K562 (cell line): ENCODE results near the gene SLC35B4. TPM values are rescaled to one million over a fixed set of nuclear protein-coding genes. Genes with fewer than 3 reads are reported as not detected.

Experiments
- NEUROD1 ChIP-seq: fragments of 150-350 bp; IDR thresholded peaks from 2 replicates; pipeline ENCODE4 v1.6.1; 2014; ENCODE audit warnings: borderline replicate concordance, low read length, low read depth; ENCODE audit not compliant: partially characterized antibody
- POLR2H ChIP-seq: IDR thresholded peaks from 2 replicates; pipeline ENCODE4 v1.6.1; 2016; ENCODE audit warnings: missing genetic modification characterization, low read depth, mild to moderate bottlenecking, control low read depth, missing compliant biosample characterization, moderate library complexity
- SMARCC2 ChIP-seq: fragments of 450-650 bp; IDR thresholded peaks from 2 replicates; pipeline ENCODE4 v1.6.1; 2017; ENCODE audit warnings: antibody characterized with exemption, moderate library complexity, mild to moderate bottlenecking, low read depth
- TAF1 ChIP-seq: IDR thresholded peaks from 2 replicates; pipeline ENCODE4 v1.6.1; 2011; ENCODE audit warnings: mild to moderate bottlenecking, low read length, moderate library complexity; ENCODE audit not compliant: insufficient read depth, control insufficient read depth, severe bottlenecking; ENCODE audit errors: extremely low read depth
- ZBTB1 ChIP-seq: sonication (generic); formaldehyde crosslinking; IDR thresholded peaks from 2 replicates; pipeline ENCODE4 v1.8.1; 2023; ENCODE audit warnings: missing genetic modification reagents, low read depth, mild to moderate bottlenecking, borderline replicate concordance
- ZNF830 ChIP-seq: fragments of 250-450 bp; sonication (Bioruptor Pico); IDR thresholded peaks from 2 replicates; pipeline ENCODE4 v1.5.0; 2021; ENCODE audit warnings: mild to moderate bottlenecking
- polyA plus RNA-seq, 8 experiments: library from polyadenylated mRNA; depleted of rRNA in 4 of 8; stranded (reverse) in 5 of 8; unstranded in 3 of 8; fragments of >200 nt; fragmentation: Nextera tagmentation in 2 of 8; fragmentation: Illumina TruSeq in 1 of 8; extraction: Ambion mirVana in 2 of 8; extraction: Trizol in 1 of 8; gene quantifications; 2 replicates each; pipeline versions ENCODE4 v1.2.1 to v1.2.3, GENCODE V29; 2011 to 2014; ENCODE audit warnings: inconsistent platforms in 1 of 8, missing spikeins in 1 of 8
- total RNA-seq, 7 experiments: library from RNA; depleted of rRNA in 6 of 7; stranded (reverse); fragments of >200 nt in 6 of 7; fragmentation: Illumina TruSeq in 2 of 7; extraction: Trizol in 2 of 7; gene quantifications; 2 replicates each; pipeline versions ENCODE4 v1.2.1 to v1.2.3, GENCODE V29; 2011 to 2021; ENCODE audit warnings: low replicate concordance in 1 of 7
- TF ChIP-seq, protein P1 (sequence below), 2 experiments: fragments of 450-650 bp; IDR thresholded peaks; 2 replicates each; pipeline ENCODE4 v1.6.1; 2016; ENCODE audit warnings: mild to moderate bottlenecking in 2 of 2, borderline replicate concordance in 1 of 2, low read depth in 1 of 2, moderate library complexity in 1 of 2
- TF ChIP-seq, protein P2 (sequence below), 2 experiments: fragments of 200-800 bp in 1 of 2; sonication (Bioruptor generic) in 1 of 2; sonication (generic) in 1 of 2; formaldehyde crosslinking in 1 of 2; IDR thresholded peaks in 1 of 2; conservative IDR thresholded peaks in 1 of 2; 2 replicates each; pipeline versions ENCODE4 v1.5.0 to v1.6.1; 2016 to 2020; ENCODE audit warnings: missing compliant biosample characterization in 1 of 2, missing genetic modification characterization in 1 of 2, missing genetic modification reagents in 1 of 2
- TF ChIP-seq, protein P3 (sequence below): fragments of 450-650 bp; IDR thresholded peaks from 2 replicates; pipeline ENCODE4 v1.6.1; 2014; ENCODE audit warnings: low read depth, mild to moderate bottlenecking, moderate library complexity, borderline replicate concordance
- TF ChIP-seq, protein P4 (sequence below): sonication (generic); formaldehyde crosslinking; IDR thresholded peaks from 2 replicates; pipeline ENCODE4 v1.8.1; 2023; ENCODE audit warnings: mild to moderate bottlenecking, missing genetic modification reagents

SLC35B4 gene
- total and polyA plus RNA-seq, 9 of the 15 experiments (the other 6 are each of a cell fraction or from before 2014, with no cell fraction given): 6.1 to 34.9 (median 17.6) TPM

DNA sequence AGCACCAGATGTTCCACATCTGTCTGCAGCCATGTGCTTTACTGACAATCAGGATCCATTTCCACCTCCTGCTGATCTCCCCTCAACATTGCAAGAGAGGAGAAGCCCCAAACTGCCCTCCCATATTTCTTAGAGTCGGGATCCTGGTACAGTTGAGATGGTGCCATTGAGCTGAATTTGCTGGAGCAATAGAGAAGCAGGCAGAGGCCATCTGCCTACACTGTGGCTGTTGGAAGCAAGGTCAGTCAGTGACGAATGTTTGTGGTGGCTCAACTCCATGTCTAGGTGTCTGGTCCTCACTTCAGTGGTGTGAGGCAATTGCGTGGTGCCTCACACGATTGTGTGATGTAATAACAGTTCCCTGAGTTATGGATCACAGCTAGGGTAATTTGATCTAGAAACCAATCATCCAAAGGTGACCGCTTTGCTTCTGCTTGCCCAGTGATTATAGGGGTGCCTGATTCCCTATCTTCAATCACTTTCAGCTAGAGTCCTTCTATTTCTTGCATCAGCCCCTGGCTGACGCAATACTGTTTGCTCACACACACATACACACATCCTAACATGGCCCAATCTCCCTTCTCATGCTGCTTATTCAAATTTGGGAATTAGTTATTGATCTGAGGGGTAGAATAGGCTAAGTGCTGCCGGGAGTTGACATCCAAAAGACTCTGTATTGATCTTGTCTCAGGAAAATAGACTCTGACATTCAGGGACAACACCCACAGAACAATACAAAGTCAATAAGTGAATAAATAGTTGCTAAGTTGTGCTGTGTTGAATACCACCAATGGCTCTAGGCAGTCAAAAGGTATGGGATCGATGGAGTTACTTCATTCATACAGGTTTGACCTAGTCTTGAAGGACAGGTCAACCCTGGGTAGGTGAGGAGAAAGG lies 46.1 kb upstream of the SLC35B4 start (continued):
- TF ChIP-seq, protein P1, sequence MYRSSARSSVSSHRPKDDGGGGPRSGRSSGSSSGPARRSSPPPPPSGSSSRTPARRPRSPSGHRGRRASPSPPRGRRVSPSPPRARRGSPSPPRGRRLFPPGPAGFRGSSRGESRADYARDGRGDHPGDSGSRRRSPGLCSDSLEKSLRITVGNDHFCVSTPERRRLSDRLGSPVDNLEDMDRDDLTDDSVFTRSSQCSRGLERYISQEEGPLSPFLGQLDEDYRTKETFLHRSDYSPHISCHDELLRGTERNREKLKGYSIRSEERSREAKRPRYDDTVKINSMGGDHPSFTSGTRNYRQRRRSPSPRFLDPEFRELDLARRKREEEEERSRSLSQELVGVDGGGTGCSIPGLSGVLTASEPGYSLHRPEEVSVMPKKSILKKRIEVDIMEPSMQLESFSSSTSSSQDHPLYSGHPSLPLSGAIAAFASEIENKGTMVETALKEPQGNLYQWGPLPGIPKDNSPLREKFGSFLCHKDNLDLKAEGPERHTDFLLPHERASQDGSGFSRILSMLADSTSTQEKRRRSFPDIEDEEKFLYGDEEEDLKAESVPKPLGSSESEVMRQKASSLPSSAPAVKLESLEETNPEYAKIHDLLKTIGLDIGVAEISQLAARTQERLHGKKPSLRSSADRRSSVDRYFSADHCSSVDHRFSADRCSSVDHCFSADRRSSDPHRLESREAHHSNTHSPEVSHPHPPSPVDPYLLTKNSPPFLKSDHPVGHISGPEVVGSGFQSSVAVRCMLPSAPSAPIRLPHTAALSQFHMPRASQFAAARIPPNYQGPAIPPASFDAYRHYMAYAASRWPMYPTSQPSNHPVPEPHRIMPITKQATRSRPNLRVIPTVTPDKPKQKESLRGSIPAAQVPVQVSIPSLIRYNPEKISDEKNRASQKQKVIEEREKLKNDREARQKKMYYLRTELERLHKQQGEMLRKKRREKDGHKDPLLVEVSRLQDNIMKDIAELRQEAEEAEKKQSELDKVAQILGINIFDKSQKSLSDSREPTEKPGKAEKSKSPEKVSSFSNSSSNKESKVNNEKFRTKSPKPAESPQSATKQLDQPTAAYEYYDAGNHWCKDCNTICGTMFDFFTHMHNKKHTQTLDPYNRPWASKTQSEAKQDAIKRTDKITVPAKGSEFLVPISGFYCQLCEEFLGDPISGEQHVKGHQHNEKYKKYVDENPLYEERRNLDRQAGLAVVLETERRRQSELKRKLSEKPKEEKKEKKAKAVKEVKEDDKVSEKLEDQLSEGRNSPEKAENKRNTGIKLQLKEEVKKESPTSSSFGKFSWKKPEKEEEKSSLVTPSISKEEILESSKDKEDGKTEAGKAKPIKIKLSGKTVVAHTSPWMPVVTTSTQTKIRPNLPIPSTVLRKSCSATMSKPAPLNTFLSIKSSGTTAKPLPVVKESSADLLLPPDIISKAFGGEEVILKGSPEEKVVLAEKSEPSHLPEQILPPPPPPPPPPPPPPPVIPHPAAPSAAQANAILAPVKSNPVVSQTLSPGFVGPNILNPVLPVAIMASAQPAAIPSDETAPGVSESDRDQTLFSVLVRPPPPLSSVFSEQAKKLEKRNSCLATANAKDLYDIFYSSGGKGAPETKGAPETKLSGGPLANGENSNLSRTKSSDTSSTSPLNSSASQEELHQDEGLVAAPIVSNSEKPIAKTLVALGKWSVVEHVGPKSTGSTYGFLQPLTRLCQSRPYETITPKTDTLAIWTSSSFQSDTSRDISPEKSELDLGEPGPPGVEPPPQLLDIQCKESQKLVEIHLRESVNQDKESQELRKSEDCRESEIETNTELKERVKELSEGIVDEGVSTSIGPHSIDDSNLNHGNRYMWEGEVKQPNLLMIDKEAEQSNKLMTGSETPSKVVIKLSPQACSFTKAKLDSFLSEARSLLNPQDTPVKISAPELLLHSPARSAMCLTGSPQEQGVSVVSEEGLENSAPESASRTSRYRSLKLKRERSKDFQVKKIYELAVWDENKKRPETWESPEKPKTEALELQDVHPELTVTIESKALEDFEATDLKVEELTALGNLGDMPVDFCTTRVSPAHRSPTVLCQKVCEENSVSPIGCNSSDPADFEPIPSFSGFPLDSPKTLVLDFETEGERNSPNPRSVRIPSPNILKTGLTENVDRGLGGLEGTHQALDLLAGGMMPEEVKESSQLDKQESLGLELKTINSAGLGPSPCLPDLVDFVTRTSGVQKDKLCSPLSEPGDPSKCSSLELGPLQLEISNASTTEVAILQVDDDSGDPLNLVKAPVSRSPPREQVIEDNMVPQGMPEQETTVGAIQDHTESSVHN (IDR thresholded peaks at IDR 0.05; ENCODE audit: borderline replicate concordance in 1 of 2, low read depth in 1 of 2): no peak
- TF ChIP-seq, protein P2, sequence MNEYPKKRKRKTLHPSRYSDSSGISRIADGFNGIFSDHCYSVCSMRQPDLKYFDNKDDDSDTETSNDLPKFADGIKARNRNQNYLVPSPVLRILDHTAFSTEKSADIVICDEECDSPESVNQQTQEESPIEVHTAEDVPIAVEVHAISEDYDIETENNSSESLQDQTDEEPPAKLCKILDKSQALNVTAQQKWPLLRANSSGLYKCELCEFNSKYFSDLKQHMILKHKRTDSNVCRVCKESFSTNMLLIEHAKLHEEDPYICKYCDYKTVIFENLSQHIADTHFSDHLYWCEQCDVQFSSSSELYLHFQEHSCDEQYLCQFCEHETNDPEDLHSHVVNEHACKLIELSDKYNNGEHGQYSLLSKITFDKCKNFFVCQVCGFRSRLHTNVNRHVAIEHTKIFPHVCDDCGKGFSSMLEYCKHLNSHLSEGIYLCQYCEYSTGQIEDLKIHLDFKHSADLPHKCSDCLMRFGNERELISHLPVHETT (CRISPR knock-in tag; conservative IDR thresholded peaks at IDR 0.05 in 1 of 2, IDR thresholded peaks at IDR 0.05 in 1 of 2): no peak
- TF ChIP-seq TAF1 (no peak), ZBTB1 (CRISPR knock-in tag) (no peak), ZNF830 (CRISPR knock-in tag) (no peak), NEUROD1 (no peak), POLR2H (tag) (no peak; the same call in 1 of the 2 replicates), SMARCC2 (no peak)
- TF ChIP-seq, protein P3, sequence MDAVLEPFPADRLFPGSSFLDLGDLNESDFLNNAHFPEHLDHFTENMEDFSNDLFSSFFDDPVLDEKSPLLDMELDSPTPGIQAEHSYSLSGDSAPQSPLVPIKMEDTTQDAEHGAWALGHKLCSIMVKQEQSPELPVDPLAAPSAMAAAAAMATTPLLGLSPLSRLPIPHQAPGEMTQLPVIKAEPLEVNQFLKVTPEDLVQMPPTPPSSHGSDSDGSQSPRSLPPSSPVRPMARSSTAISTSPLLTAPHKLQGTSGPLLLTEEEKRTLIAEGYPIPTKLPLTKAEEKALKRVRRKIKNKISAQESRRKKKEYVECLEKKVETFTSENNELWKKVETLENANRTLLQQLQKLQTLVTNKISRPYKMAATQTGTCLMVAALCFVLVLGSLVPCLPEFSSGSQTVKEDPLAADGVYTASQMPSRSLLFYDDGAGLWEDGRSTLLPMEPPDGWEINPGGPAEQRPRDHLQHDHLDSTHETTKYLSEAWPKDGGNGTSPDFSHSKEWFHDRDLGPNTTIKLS: no peak
- TF ChIP-seq, protein P4, sequence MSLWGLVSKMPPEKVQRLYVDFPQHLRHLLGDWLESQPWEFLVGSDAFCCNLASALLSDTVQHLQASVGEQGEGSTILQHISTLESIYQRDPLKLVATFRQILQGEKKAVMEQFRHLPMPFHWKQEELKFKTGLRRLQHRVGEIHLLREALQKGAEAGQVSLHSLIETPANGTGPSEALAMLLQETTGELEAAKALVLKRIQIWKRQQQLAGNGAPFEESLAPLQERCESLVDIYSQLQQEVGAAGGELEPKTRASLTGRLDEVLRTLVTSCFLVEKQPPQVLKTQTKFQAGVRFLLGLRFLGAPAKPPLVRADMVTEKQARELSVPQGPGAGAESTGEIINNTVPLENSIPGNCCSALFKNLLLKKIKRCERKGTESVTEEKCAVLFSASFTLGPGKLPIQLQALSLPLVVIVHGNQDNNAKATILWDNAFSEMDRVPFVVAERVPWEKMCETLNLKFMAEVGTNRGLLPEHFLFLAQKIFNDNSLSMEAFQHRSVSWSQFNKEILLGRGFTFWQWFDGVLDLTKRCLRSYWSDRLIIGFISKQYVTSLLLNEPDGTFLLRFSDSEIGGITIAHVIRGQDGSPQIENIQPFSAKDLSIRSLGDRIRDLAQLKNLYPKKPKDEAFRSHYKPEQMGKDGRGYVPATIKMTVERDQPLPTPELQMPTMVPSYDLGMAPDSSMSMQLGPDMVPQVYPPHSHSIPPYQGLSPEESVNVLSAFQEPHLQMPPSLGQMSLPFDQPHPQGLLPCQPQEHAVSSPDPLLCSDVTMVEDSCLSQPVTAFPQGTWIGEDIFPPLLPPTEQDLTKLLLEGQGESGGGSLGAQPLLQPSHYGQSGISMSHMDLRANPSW (CRISPR knock-in tag): no peak
